GM23338 (cell line): Measurements from ENCODE around the gene FGD3.

Experiments used
- CREB1 ChIP-seq: fragments of 250-450 bp; sonication (Bioruptor Pico); IDR thresholded peaks from 2 replicates; pipeline ENCODE4 v1.5.0; 2020; ENCODE audit warnings: low read depth, mild to moderate bottlenecking, moderate library complexity
- NANOG ChIP-seq: IDR thresholded peaks from 2 replicates; pipeline ENCODE4 v1.6.1; 2016; ENCODE audit warnings: antibody characterized with exemption, borderline replicate concordance
- POLR2AphosphoS5 ChIP-seq: IDR thresholded peaks from 2 replicates; pipeline ENCODE4 v1.6.1; 2016; ENCODE audit warnings: antibody characterized with exemption, low read depth
- TF ChIP-seq, protein P1 (sequence below), 2 experiments: fragments of 200-600 bp in 1 of 2; sonication (generic) in 1 of 2; conservative IDR thresholded peaks; 2 replicates each; pipeline versions ENCODE4 v1.5.1 to v1.6.1; 2016 to 2017; ENCODE audit warnings: antibody characterized with exemption in 2 of 2, low read depth in 2 of 2, mild to moderate bottlenecking in 2 of 2, moderate library complexity in 1 of 2
- TF ChIP-seq, protein P2 (sequence below): IDR thresholded peaks from one replicate; pipeline ENCODE4 v1.6.1; 2018; ENCODE audit warnings: antibody characterized with exemption; ENCODE audit not compliant: unreplicated experiment

- TF ChIP-seq, protein P1, sequence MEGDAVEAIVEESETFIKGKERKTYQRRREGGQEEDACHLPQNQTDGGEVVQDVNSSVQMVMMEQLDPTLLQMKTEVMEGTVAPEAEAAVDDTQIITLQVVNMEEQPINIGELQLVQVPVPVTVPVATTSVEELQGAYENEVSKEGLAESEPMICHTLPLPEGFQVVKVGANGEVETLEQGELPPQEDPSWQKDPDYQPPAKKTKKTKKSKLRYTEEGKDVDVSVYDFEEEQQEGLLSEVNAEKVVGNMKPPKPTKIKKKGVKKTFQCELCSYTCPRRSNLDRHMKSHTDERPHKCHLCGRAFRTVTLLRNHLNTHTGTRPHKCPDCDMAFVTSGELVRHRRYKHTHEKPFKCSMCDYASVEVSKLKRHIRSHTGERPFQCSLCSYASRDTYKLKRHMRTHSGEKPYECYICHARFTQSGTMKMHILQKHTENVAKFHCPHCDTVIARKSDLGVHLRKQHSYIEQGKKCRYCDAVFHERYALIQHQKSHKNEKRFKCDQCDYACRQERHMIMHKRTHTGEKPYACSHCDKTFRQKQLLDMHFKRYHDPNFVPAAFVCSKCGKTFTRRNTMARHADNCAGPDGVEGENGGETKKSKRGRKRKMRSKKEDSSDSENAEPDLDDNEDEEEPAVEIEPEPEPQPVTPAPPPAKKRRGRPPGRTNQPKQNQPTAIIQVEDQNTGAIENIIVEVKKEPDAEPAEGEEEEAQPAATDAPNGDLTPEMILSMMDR (conservative IDR thresholded peaks at IDR 0.05; ENCODE audit: low read depth in 2 of 2), result no peak
- TF ChIP-seq, protein P2, sequence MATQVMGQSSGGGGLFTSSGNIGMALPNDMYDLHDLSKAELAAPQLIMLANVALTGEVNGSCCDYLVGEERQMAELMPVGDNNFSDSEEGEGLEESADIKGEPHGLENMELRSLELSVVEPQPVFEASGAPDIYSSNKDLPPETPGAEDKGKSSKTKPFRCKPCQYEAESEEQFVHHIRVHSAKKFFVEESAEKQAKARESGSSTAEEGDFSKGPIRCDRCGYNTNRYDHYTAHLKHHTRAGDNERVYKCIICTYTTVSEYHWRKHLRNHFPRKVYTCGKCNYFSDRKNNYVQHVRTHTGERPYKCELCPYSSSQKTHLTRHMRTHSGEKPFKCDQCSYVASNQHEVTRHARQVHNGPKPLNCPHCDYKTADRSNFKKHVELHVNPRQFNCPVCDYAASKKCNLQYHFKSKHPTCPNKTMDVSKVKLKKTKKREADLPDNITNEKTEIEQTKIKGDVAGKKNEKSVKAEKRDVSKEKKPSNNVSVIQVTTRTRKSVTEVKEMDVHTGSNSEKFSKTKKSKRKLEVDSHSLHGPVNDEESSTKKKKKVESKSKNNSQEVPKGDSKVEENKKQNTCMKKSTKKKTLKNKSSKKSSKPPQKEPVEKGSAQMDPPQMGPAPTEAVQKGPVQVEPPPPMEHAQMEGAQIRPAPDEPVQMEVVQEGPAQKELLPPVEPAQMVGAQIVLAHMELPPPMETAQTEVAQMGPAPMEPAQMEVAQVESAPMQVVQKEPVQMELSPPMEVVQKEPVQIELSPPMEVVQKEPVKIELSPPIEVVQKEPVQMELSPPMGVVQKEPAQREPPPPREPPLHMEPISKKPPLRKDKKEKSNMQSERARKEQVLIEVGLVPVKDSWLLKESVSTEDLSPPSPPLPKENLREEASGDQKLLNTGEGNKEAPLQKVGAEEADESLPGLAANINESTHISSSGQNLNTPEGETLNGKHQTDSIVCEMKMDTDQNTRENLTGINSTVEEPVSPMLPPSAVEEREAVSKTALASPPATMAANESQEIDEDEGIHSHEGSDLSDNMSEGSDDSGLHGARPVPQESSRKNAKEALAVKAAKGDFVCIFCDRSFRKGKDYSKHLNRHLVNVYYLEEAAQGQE, result no peak
- TF ChIP-seq POLR2AphosphoS5, result no peak
- no peak for TF ChIP-seq NANOG
- TF ChIP-seq CREB1 (CRISPR knock-in tag), result no peak
Measured at GRCh38 chr9:93060746-93061259, 113.5 kb downstream of the FGD3 start.
